ENCODE results near the gene GABRR2. TPM values are rescaled to one million over a fixed set of nuclear protein-coding genes. Genes with fewer than 3 reads are reported as not detected.

Gene GABRR2
- total and polyA plus RNA-seq, 11 donors = 0.20 to 1.1 (median 0.31) TPM

- TF ChIP-seq, protein P1, sequence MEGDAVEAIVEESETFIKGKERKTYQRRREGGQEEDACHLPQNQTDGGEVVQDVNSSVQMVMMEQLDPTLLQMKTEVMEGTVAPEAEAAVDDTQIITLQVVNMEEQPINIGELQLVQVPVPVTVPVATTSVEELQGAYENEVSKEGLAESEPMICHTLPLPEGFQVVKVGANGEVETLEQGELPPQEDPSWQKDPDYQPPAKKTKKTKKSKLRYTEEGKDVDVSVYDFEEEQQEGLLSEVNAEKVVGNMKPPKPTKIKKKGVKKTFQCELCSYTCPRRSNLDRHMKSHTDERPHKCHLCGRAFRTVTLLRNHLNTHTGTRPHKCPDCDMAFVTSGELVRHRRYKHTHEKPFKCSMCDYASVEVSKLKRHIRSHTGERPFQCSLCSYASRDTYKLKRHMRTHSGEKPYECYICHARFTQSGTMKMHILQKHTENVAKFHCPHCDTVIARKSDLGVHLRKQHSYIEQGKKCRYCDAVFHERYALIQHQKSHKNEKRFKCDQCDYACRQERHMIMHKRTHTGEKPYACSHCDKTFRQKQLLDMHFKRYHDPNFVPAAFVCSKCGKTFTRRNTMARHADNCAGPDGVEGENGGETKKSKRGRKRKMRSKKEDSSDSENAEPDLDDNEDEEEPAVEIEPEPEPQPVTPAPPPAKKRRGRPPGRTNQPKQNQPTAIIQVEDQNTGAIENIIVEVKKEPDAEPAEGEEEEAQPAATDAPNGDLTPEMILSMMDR (IDR thresholded peaks at IDR 0.05) = no peak
- TF ChIP-seq POLR2A (IDR thresholded peaks at IDR 0.05) = no peak
- H3K4me1 ChIP-seq = peaks cover 0 to 30% (median 15%) of the 10 kb centered on the region in 12 donors
- H3K27ac ChIP-seq = no peak overlapping the region
- ATAC-seq (no peak), DNase-seq (no peak)
- 94 to 95% (median 95%) methylated on average over 25 of the region's 25 CpGs for WGBS, 4 donors
- peaks cover 0 to 6% (median 0%) of the 10 kb centered on the region in 12 donors for H3K9me3 ChIP-seq
- H3K27me3 ChIP-seq = no peaks in the 10 kb centered on the region
- intact Hi-C loops (cut with DNase I) = no loop called here
- no peaks in the 10 kb centered on the region for H3K36me3 ChIP-seq
- no peak overlapping the region for H3K4me3 ChIP-seq
Observed at GRCh38 chr6:89301586-89302194, 13.4 kb downstream of the GABRR2 start.

DNA sequence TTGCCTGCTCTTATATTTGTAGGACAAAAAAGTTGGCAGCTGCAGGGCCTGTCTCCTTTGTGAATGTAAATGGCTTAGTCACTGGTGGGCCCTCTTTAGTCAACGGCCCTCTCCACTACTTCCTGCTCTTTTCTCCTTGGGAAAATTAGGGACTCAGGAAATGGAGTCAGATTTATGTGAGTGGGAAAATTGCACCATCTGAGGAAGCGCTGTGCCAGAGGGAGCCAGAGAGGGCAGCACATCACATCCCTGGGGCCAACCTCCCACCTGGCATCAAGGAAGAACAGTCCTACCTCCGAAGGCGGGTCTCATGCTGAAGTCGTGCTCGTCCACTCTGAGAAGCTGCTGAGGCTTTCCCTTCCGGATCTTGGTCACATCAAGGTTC is 15.6 kb downstream of the GABRR2 start:
- H3K27me3 ChIP-seq = no peaks in the 10 kb centered on the region
- no peaks in the 10 kb centered on the region for H3K36me3 ChIP-seq
- H3K27ac ChIP-seq = no peak overlapping the region
- ATAC-seq = peak in 2 of 4 donors; percentile 3 to 6
- H3K9me3 ChIP-seq = peaks cover 0 to 6% (median 0%) of the 10 kb centered on the region in 12 donors
- 84 to 88% (median 88%) methylated on average over 7 of the region's 7 CpGs for WGBS, 4 donors
- intact Hi-C loops (cut with DNase I) = no loop called here
- DNase-seq = no peak
- no peak overlapping the region for H3K4me3 ChIP-seq
- TF ChIP-seq, protein P1 (IDR thresholded peaks at IDR 0.05) = no peak
- H3K4me1 ChIP-seq = peaks cover 0 to 30% (median 15%) of the 10 kb centered on the region in 12 donors

- ATAC-seq (peak in 1 of 4 donors; percentile 23), DNase-seq (no peak)
- H3K4me1 ChIP-seq = peaks cover 0 to 30% (median 15%) of the 10 kb centered on the region in 12 donors
- H3K36me3 ChIP-seq = no peaks in the 10 kb centered on the region
- WGBS, 4 donors = 43 to 70% (median 62%) methylated on average over 4 of the region's 4 CpGs
- no peak overlapping the region for H3K4me3 ChIP-seq
- TF ChIP-seq POLR2A (IDR thresholded peaks at IDR 0.05) = no peak
- TF ChIP-seq, protein P1 (IDR thresholded peaks at IDR 0.05) = no peak
- peaks cover 0 to 6% (median 0%) of the 10 kb centered on the region in 12 donors for H3K9me3 ChIP-seq
- intact Hi-C loops (cut with DNase I) = no loop called here
- H3K27ac ChIP-seq = peak overlapping the region in 7 of 12 donors; percentile 26 to 62 (median 47)
- no peaks in the 10 kb centered on the region for H3K27me3 ChIP-seq
Observed at GRCh38 chr6:89298680-89299465, 16.2 kb downstream of the GABRR2 start.

DNA sequence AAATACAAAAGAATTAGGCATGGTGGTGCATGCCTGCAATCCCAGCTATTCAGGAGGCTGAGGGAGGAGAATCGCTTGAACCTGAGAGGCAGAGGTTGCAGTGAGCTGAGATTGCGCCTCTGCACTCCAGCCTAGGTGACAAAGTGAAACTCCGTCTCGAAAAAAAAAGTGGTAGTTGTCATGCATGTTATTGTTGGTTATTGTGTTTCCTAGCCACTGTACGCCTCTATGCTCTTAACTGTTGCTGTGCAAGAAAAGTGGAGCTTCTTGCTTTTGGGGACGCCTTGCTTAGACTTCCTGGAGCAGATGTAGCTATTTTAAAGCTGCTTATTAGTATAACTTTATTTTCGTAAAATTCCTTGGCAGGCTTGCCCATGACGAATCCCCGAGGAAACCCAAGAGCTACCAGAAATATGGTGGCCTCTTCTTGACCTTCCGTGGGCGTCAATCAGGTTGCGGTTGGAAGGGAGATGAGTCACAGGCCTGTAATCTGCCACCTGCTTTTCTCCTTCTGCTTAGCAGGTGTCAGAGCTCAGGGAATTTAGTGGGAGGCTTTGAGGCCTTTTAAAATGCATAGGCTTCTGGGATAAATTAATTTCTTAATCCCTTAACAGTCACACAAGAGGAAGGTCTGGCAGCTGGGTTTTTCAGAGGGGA is 17.3 kb downstream of the GABRR2 start:
- ATAC-seq (peak; percentile 62 to 96 (median 86)), DNase-seq (peak in 4 of 5 donors; percentile 64 to 82 (median 78))
- no peaks in the 10 kb centered on the region for H3K27me3 ChIP-seq
- 33 to 52% (median 47%) methylated on average over 12 of the region's 12 CpGs for WGBS, 4 donors
- no peaks in the 10 kb centered on the region for H3K9me3 ChIP-seq
- H3K4me3 ChIP-seq = peak overlapping the region in 3 of 12 donors; percentile 5 to 23 (median 11)
- peaks cover 0 to 30% (median 15%) of the 10 kb centered on the region in 12 donors for H3K4me1 ChIP-seq
- H3K36me3 ChIP-seq = no peaks in the 10 kb centered on the region
- peak overlapping the region in 8 of 12 donors; percentile 9 to 62 (median 46) for H3K27ac ChIP-seq
- intact Hi-C loops (cut with DNase I) = no loop called here
- TF ChIP-seq, protein P1 (IDR thresholded peaks at IDR 0.05) = no peak
- no peak for TF ChIP-seq POLR2A (IDR thresholded peaks at IDR 0.05)
